ENCODE results near the gene CHMP4A. TPM values are rescaled to one million over a fixed set of nuclear protein-coding genes. Genes with fewer than 3 reads are reported as not detected.

Gene CHMP4A
- total and polyA plus RNA-seq, 2 of the 13 experiments (the other 11 are each of a cell fraction or from before 2014, with no cell fraction given): 83.6 to 113 TPM

- CTCF ChIA-PET (ENCODE audit: low intra/inter-chr PET ratio, low total read pairs): no interaction called here
- intact Hi-C loops (cut with micrococcal nuclease; ENCODE audit: unreplicated experiment) (loop anchor here (10.0 kb wide), 1 partner anchor 1188 kb away; no protein-coding TSS in a partner anchor), in situ Hi-C loops (cut with HindIII; ENCODE audit: extremely low pct_ligation_motif_present, low pct_unique_long_range_greater_than_20kb) (no loop called here)
- TF ChIP-seq ZNF510 (CRISPR knock-in tag; IDR thresholded peaks at IDR 0.05; ENCODE audit: low read depth) (no peak), SIN3B (IDR thresholded peaks at IDR 0.05; ENCODE audit: low read length) (no peak), HDAC6 (IDR thresholded peaks at IDR 0.05; ENCODE audit: low read depth, low read length) (no peak), TIGD3 (CRISPR knock-in tag; IDR thresholded peaks at IDR 0.05; ENCODE audit: borderline replicate concordance) (0 out of 2 replicates have a peak, but pooled peaks have one; percentile 35), POLR2G (IDR thresholded peaks at IDR 0.05; ENCODE audit: low read depth, low read length) (peak; percentile 56; the same call in 1 of the 2 replicates), STAT5B (CRISPR knock-in tag; IDR thresholded peaks at IDR 0.05) (no peak), ZNF574 (CRISPR knock-in tag; IDR thresholded peaks at IDR 0.05) (no peak), MIER3 (CRISPR knock-in tag; IDR thresholded peaks at IDR 0.05; ENCODE audit: borderline replicate concordance) (no peak), ZUFSP (CRISPR knock-in tag; IDR thresholded peaks at IDR 0.05; ENCODE audit: borderline replicate concordance) (no peak), ZFAT (CRISPR knock-in tag; conservative IDR thresholded peaks at IDR 0.05) (no peak), PHB2 (IDR thresholded peaks at IDR 0.05; ENCODE audit: partially characterized antibody) (no peak), THAP7 (CRISPR knock-in tag; IDR thresholded peaks at IDR 0.05) (0 out of 2 replicates have a peak, but pooled peaks have one; percentile 38), ZFP82 (CRISPR knock-in tag; IDR thresholded peaks at IDR 0.05; ENCODE audit: borderline replicate concordance) (no peak), EHMT2 (IDR thresholded peaks at IDR 0.05; ENCODE audit: borderline replicate concordance, low read depth, low read length) (no peak), RBM39 (IDR thresholded peaks at IDR 0.05; ENCODE audit: low read depth, low read length, poor library complexity, severe bottlenecking) (no peak), PAF1 (CRISPR knock-in tag; IDR thresholded peaks at IDR 0.05) (peak; percentile 68), RNF2 (conservative IDR thresholded peaks at IDR 0.05; ENCODE audit: low read depth) (no peak), ZNF709 (CRISPR knock-in tag; IDR thresholded peaks at IDR 0.05) (no peak)
These were observed 23.6 kb upstream of the CHMP4A start for GRCh38 chr14:24236689-24237462.

More at GRCh38 chr14:24236689-24237462, 23.6 kb upstream of the CHMP4A start:
- peaks cover 39% of the 10 kb centered on the region for H3K79me2 ChIP-seq (ENCODE audit: insufficient read depth, low read length)
- WGBS (ENCODE audit: low lambda C conversion rate): 99% methylated on average over 6 of the region's 6 CpGs
- H3K9me3 ChIP-seq (ENCODE audit: low read length): no peaks in the 10 kb centered on the region
- ATAC-seq: no peak
- no peak overlapping the region for H3K4me2 ChIP-seq (ENCODE audit: low read depth, low read length)
- H3K36me3 ChIP-seq (replicated peaks in 1 of 2; ENCODE audit: control insufficient read depth in 1 of 2, insufficient read depth in 2 of 2, low read length in 2 of 2): peaks cover 44 to 70% of the 10 kb centered on the region in 2 experiments
- FAIRE-seq: no peak
- H3K9ac ChIP-seq (ENCODE audit: insufficient read depth, low read depth, low read length): no peak overlapping the region
- peaks cover 47% of the 10 kb centered on the region for H3K4me1 ChIP-seq (ENCODE audit: insufficient read depth, low read length)
- no peak overlapping the region for H3K27ac ChIP-seq (ENCODE audit: extremely low read length, insufficient read depth, low read length)
- POLR2A ChIA-PET: interaction anchor here (1.1 to 18.0 kb wide), 6 partner anchors 8 to 122 kb away, joined by 3 to 850 read pairs (median 44); partner anchors contain the start of genes CHMP4A, CIDEB, DCAF11 and DHRS1
- no TSS peak for BruUV-seq (replicated peaks)
- DNase-seq (ENCODE audit: low spot score): no peak
- H4K20me1 ChIP-seq (ENCODE audit: insufficient read depth, low read length): peaks cover 5% of the 10 kb centered on the region; the same call in 1 of the 2 replicates
- no peaks in the 10 kb centered on the region; a peak in 1 of 5 replicates for H3K27me3 ChIP-seq (ENCODE audit: control insufficient read depth in 1 of 2, insufficient read depth in 2 of 2, low read length in 2 of 2)
- no peak overlapping the region for H2AFZ ChIP-seq (ENCODE audit: low read length)
- no peak overlapping the region for H3K4me3 ChIP-seq (replicated peaks in 1 of 3; ENCODE audit: insufficient read depth in 1 of 3, low read depth in 2 of 3, low read length in 3 of 3)

All from HepG2 (cell line).